Fibroblast of the aortic adventitia (primary cell): ENCODE results near the gene PRDM11. TPM values are rescaled to one million over a fixed set of nuclear protein-coding genes. Genes with fewer than 3 reads are reported as not detected.

Experiments used
- DNase-seq: peaks from one replicate; pipeline ENCODE4 v3.0.0-alpha.2; 2010; ENCODE audit warnings: low read depth
- H3K4me3 ChIP-seq: 2 replicates; pipeline ENCODE4 v1.5.1; 2011; ENCODE audit warnings: low read depth, mild to moderate bottlenecking, control low read depth, low read length, moderate library complexity
- total RNA-seq: library from RNA; depleted of rRNA; stranded (reverse); fragments of >200 nt; gene quantifications from 2 replicates; pipeline ENCODE4 v1.2.3, GENCODE V29; 2012; ENCODE audit warnings: low replicate concordance
- TF ChIP-seq, protein P1 (sequence below): IDR thresholded peaks from 2 replicates; pipeline ENCODE4 v1.5.1; 2011; ENCODE audit warnings: mild to moderate bottlenecking, low read length, control low read depth, inconsistent platforms; ENCODE audit not compliant: insufficient read depth

PRDM11 gene
- total RNA-seq, 1 donor = 5.3 TPM

DNA sequence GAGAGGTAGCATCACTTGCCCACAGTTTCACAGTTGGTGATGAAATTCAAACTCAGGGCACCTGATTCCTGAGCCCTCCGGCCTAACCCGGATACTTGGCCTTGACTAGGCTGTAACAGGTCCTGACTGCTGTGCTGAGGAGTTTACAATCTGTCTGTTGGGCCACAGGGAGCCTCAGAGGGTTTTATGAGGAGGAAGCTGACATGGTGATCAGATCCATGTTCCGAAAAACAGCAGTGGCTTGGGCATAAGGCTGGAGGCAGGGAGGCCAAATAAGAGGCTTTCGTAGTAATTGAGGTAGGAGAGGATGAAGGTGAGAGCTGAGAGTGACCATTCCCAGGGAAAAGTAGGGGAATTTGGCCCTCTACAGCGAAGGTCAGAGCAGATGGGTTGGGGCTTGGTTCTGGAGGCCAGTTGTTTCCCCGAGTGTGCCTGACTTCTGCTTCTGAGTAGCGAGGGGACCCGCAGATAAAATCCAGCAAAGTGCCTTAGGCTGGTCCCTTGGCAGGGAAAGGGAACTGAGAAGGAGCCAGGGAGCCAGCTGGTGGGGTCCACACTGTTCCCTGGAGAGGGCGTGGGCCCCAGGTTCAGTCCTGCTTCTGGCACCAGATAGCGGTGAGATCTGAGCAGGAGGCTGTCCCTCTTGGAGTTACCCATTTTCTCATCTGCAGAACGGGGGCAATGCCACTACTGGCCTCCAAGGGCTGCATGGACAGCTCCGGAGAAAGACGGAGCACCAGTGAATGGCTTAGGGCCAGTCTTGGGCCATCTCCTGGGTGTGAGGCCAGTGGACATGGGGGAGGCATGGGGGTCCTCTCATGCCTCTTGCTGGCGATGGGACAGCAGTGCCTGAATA lies 6.5 kb downstream of the PRDM11 start:
- DNase-seq = no peak
- TF ChIP-seq, protein P1, sequence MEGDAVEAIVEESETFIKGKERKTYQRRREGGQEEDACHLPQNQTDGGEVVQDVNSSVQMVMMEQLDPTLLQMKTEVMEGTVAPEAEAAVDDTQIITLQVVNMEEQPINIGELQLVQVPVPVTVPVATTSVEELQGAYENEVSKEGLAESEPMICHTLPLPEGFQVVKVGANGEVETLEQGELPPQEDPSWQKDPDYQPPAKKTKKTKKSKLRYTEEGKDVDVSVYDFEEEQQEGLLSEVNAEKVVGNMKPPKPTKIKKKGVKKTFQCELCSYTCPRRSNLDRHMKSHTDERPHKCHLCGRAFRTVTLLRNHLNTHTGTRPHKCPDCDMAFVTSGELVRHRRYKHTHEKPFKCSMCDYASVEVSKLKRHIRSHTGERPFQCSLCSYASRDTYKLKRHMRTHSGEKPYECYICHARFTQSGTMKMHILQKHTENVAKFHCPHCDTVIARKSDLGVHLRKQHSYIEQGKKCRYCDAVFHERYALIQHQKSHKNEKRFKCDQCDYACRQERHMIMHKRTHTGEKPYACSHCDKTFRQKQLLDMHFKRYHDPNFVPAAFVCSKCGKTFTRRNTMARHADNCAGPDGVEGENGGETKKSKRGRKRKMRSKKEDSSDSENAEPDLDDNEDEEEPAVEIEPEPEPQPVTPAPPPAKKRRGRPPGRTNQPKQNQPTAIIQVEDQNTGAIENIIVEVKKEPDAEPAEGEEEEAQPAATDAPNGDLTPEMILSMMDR = no peak
- no peak overlapping the region for H3K4me3 ChIP-seq

DNA sequence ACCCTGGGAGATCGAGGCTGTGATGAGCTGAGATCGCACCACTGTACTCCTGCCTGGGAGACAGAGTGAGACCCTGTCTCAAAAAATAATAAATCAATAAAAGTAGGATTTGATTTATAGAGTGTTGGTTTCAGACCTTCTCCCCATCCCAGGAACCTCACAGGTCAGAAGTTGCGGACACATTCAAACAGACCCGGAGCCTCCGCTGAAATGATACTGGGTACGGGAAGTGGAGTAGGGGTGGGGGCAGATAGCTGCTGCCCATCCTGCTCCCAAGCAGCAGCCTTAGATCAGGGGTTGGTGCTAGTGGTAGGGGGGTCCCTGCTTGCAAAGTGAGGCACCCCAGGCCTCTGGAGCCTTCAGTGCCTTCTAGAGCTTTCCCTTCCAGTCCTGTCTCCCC lies 7.8 kb downstream of the PRDM11 start:
- H3K4me3 ChIP-seq = no peak overlapping the region
- TF ChIP-seq, protein P1 = no peak
- DNase-seq = no peak

DNA sequence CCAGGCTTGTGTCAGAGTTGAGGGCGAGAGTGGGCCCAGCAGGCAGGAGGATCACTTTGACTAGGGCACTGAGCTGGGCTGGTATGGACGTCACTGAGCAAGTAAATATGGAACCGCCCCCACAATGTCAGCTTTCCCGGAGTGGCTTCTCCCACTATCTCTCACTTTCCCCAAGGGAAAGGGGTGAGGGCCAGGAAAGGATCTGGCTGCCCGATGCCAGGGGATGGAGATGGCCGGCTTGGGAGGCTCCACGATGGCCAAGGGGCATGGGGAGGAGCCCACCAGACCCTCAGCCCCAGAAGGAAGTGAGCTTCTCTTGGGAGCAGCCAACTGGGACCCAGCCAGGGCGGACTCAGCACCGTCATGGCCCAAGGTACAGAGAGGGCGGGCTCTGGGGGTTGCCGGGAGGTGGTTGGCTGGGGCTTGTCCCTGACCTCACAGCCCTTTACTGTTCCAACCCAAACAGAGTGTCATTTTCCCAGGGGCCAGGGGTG lies 8.7 kb downstream of the PRDM11 start:
- DNase-seq = no peak
- no peak overlapping the region for H3K4me3 ChIP-seq
- TF ChIP-seq, protein P1 = no peak

DNA sequence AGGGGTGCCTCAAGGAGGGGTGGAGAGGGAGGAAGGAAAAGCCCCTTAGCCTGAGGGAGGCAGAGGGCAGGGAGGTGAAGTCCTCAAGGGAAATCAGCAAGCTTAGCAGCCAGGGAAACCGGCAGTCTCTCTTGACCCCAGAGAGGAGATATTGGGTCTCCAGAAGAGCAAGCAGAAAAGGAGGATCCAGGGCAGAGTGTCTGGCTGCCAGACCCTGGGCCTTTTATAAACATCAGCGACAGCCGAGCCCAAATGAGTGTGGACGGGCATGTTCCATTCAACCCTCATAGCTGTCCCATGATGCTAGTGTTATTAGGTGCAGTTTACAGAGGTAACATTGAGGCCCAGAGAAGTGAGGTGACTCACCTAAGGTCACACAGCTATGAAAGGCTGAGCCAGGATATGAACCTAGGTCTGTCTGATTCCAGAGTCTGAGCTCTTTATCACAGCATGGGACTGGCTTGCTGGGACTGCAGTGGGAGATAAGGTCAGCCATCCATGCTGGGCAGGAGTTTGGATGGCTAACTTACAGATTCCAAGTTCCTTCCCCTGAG lies 9.3 kb downstream of the PRDM11 start:
- TF ChIP-seq, protein P1 = no peak
- DNase-seq = no peak
- H3K4me3 ChIP-seq = no peak overlapping the region

DNA sequence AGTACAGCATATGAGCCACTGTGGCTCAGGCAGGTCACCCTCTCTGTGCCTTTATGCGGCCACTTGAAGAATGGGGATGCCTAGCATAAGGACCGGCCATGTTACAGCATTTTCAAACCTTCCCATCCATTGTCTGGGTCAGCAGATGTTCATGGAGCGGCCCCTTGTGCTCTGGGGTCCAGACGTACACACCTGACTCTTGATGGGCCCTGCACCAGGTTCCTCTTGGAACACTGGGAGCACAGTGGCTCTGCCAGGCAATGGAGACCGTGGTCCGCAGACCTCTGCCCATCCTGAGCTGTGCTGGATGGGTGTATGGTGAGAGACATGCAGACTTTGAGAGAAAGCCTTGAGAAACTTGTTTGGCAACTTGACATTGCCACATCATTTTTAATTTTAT lies 9.8 kb downstream of the PRDM11 start:
- no peak overlapping the region for H3K4me3 ChIP-seq
- TF ChIP-seq, protein P1 = no peak

DNA sequence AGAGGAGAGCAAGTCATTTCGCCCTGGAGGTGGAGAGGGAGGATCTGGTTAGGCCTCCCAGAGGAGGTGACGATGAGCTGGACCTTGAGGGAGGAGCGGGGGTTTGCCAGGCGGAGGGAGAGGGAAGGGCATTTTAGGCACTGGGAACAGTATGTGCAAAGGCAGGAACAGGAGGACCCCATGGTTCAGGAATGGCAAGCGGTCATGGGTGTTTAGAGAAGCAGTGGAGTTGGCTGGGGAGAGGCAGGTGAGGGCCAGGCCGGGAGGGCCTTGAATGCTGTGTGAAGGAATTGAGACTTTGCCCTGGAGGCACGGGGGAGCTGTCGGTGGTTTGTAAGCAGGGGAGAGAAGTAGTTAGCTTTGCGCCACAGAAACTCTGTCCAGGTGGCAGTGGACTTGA lies 10.3 kb downstream of the PRDM11 start:
- DNase-seq = no peak
- TF ChIP-seq, protein P1 = no peak
- H3K4me3 ChIP-seq = no peak overlapping the region

More for the DNA sequence above, 9.8 kb downstream of the PRDM11 start:
- DNase-seq = no peak
